Osteoblast (primary cell): Measurements from ENCODE around the gene TFAP2A. TPM values are rescaled to one million over a fixed set of nuclear protein-coding genes. Genes with fewer than 3 reads are reported as not detected.

Experiments
- DNase-seq: peaks from one replicate; pipeline ENCODE4 v3.0.0; 2011; ENCODE audit warnings: low spot score, mixed read lengths; ENCODE audit not compliant: insufficient read length; ENCODE audit errors: missing footprints
- H2AFZ ChIP-seq: 2 replicates; pipeline ENCODE4 v1.6.0; 2011; ENCODE audit warnings: mild to moderate bottlenecking, low read length
- H3K27ac ChIP-seq: 2 replicates; pipeline ENCODE4 v1.5.1; 2011; ENCODE audit warnings: mild to moderate bottlenecking, low read depth, low read length, moderate library complexity
- H3K27me3 ChIP-seq: 2 replicates; pipeline ENCODE4 v1.6.0; 2012; ENCODE audit warnings: mild to moderate bottlenecking, control low read depth, inconsistent platforms, low read length, moderate library complexity; ENCODE audit not compliant: insufficient read depth
- H3K36me3 ChIP-seq: 2 replicates; pipeline ENCODE4 v1.5.1; 2011; ENCODE audit warnings: mild to moderate bottlenecking, low read length, control low read depth, moderate library complexity; ENCODE audit not compliant: insufficient read depth
- H3K4me1 ChIP-seq: 2 replicates; pipeline ENCODE4 v1.5.1; 2011; ENCODE audit warnings: mild to moderate bottlenecking, low read length, control low read depth, moderate library complexity; ENCODE audit not compliant: insufficient read depth
- H3K4me2 ChIP-seq: 2 replicates; pipeline ENCODE4 v1.6.0; 2011; ENCODE audit warnings: mild to moderate bottlenecking, low read length; ENCODE audit not compliant: insufficient read depth
- H3K4me3 ChIP-seq: fragments of 200-600 bp; sonication (generic); 3 replicates; pipeline ENCODE4 v1.5.1; 2012; ENCODE audit warnings: mild to moderate bottlenecking, low read length, inconsistent platforms; ENCODE audit not compliant: insufficient read depth
- H3K79me2 ChIP-seq: 2 replicates; pipeline ENCODE4 v1.6.0; 2012; ENCODE audit warnings: mild to moderate bottlenecking, low read length, control low read depth, inconsistent platforms; ENCODE audit not compliant: insufficient read depth
- H3K9me3 ChIP-seq: 2 replicates; pipeline ENCODE4 v1.5.1; 2011; ENCODE audit warnings: low read depth, low read length, control low read depth
- H4K20me1 ChIP-seq: 2 replicates; pipeline ENCODE4 v1.6.0; 2012; ENCODE audit warnings: mild to moderate bottlenecking, low read length, control low read depth; ENCODE audit not compliant: insufficient read depth
- CTCF ChIP-seq: IDR thresholded peaks from 2 replicates; pipeline ENCODE4 v1.5.1; 2011; ENCODE audit warnings: mild to moderate bottlenecking, low read depth, low read length, moderate library complexity; ENCODE audit errors: extremely low read depth
- total RNA-seq: library from RNA; depleted of rRNA; stranded (reverse); fragments of >200 nt; gene quantifications from 2 replicates; pipeline ENCODE4 v1.2.3, GENCODE V29; 2012

Gene TFAP2A
- total RNA-seq: under 0.01 and 0.36 TPM in 2 replicates

GRCh38 chr6:10414756-10415616 is at the start of gene TFAP2A:
TSS of gene TFAP2A (minus strand) at chr6:10415074. CDS start at chr6:10414991, 83 bp downstream.
- no peaks in the 10 kb centered on the region for H3K79me2 ChIP-seq
- TF ChIP-seq CTCF: no peak
- H4K20me1 ChIP-seq: no peaks in the 10 kb centered on the region
- H3K36me3 ChIP-seq: no peaks in the 10 kb centered on the region
- H3K27ac ChIP-seq: no peak within 1 kb of the TSS
- peaks cover 8% of the 10 kb centered on the region for H3K4me1 ChIP-seq
- H3K27me3 ChIP-seq: peaks cover 96% of the 10 kb centered on the region
- no peaks in the 10 kb centered on the region for H3K9me3 ChIP-seq
- H3K4me2 ChIP-seq: peak within 1 kb of the TSS; percentile 95
- H3K4me3 ChIP-seq: peak within 1 kb of the TSS; percentile 51
- H2AFZ ChIP-seq: peak within 1 kb of the TSS; percentile 11
- peak; percentile 94 for DNase-seq

DNA sequence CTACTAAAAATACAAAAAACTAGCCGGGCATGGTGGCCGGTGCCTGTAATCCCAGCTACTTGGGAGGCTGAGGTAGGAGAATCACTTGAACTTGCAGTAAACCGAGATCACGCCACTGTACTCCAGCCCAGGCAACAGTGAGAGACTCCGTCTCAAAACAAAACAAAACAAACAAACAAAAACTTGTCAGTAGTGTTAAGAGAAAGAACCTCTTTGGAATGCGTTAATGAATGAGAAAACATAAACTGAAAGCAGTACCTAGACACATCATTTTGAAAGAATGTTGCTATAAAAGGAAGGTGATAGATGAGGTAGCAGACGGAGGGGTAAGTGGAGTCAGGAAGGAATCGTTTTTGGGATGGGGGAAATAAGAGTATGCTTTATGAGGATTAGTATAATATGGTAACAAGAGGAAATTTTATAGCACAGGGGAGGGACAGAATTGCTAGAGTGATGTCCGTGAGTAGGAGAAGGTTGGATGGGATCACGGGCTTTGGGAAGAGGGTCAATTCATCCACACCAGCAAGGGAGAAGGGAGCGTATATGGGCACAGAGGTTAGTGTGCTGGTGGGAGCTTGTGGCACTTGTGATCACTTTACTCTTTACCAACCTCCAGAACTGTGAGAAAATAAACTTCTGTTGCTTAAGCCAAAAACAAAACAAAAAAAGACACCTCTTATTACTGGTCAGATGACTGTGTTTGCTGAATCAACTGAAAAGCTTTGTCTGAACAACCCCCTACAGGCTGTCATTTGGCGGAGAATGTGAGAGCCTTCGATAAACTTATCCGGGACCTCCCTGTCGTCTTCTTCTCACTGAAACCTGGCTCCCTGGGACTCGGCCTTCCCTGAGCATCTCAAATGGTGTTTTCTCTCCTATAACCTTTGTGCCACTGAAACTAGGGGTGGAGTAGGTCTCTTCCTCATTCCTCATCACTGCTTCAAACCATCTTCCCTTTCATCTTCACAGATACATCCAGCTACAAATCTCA is 48.9 kb upstream of the TFAP2A start:
- Histone ChIP-seq H3K9me3 (no peaks in the 10 kb centered on the region), H3K36me3 (no peaks in the 10 kb centered on the region), H3K27ac (no peak overlapping the region), H2AFZ (no peak overlapping the region), H3K4me2 (no peak overlapping the region), H3K79me2 (no peaks in the 10 kb centered on the region), H3K27me3 (no peaks in the 10 kb centered on the region), H3K4me1 (no peaks in the 10 kb centered on the region), H4K20me1 (no peaks in the 10 kb centered on the region), H3K4me3 (no peak overlapping the region)
- no peak for DNase-seq
- no peak for TF ChIP-seq CTCF

- no peak overlapping the region for H2AFZ ChIP-seq
- no peaks in the 10 kb centered on the region for H4K20me1 ChIP-seq
- no peak overlapping the region for H3K27ac ChIP-seq
- no peaks in the 10 kb centered on the region for H3K9me3 ChIP-seq
- no peak overlapping the region for H3K4me2 ChIP-seq
- no peak for DNase-seq
- H3K4me3 ChIP-seq: no peak overlapping the region
- H3K4me1 ChIP-seq: no peaks in the 10 kb centered on the region
- no peaks in the 10 kb centered on the region for H3K36me3 ChIP-seq
- H3K79me2 ChIP-seq: no peaks in the 10 kb centered on the region
- H3K27me3 ChIP-seq: no peaks in the 10 kb centered on the region
- no peak for TF ChIP-seq CTCF
These were observed 48.2 kb upstream of the TFAP2A start for GRCh38 chr6:10463040-10463439.
